HG03460 (cell line): ENCODE measurements around the gene B4GALT5.

Source experiments
- ATAC-seq: cut with Tn5 transposase; IDR thresholded peaks from one replicate; pipeline ENCODE4 v1.9.1; 2021; ENCODE audit not compliant: unreplicated experiment

Gene B4GALT5

GRCh38 chr20:49590163-49591017 lies 123.3 kb downstream of the B4GALT5 start:
- ATAC-seq: no peak

GRCh38 chr20:49589747-49590146 lies 123.9 kb downstream of the B4GALT5 start:
- no peak for ATAC-seq

GRCh38 chr20:49587111-49587570 lies 126.5 kb downstream of the B4GALT5 start:
- no peak for ATAC-seq

GRCh38 chr20:49585585-49586245 lies 128.0 kb downstream of the B4GALT5 start:
- no peak for ATAC-seq

GRCh38 chr20:49584418-49585382 lies 129.0 kb downstream of the B4GALT5 start:
- no peak for ATAC-seq

- no peak for ATAC-seq
These were observed 129.8 kb downstream of the B4GALT5 start for GRCh38 chr20:49583669-49584417.

- no peak for ATAC-seq
These were observed 130.4 kb downstream of the B4GALT5 start for GRCh38 chr20:49583343-49583668.
